ENCODE measurements around the gene MATN3. TPM values are rescaled to one million over a fixed set of nuclear protein-coding genes. Genes with fewer than 3 reads are reported as not detected.

The MATN3 gene
- polyA plus RNA-seq, 1 donor (not counting 4 experiments of a cell fraction or from before 2014, with no cell fraction given), result 1.4 TPM

DNA sequence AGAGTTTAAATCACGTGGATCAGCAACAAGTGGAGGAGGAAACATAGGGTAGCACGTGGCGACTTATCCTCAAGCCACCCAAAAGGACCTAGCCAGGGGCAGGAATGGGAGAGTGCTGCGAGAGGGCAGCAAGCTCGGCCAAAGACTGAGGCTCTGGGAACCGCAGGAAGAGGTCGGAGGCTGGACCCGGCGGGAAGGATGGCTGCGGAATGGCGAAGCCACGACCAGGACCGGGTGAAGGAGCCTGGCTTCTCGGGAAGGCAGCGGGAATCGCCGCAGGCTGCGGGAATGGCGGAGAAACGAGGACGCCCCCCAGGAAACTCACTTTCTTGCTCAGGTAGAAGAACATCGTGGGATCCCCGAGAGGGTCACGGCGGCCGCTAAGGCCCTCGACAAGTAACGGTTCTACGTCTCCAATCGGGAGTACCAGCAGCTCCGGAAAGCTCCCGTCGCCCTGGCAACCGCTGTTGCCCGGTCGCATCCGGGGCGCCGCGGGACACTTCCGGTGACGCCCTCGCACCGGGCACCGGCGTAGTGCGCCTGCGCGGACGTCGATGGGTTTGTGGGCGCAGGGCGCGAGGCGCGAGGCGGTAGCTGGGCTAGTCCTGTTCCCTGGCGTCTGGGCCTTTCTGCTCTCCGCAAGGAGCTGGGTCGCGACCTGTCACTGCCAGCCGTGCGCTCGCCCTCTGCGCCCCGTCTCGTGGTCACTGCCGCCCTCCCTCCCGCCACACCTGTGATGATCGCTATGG, 22.6 kb downstream of the MATN3 start, which contains the start of gene WDR35:
Gene WDR35 (minus strand): TSS at position 439 of the 749 bp plus-strand sequence. CDS start 90 bp downstream, at position 349.
- Histone ChIP-seq H3K4me3 (ENCODE audit: control insufficient read depth in 2 of 3, extremely low read depth in 1 of 3, insufficient read depth in 2 of 3, low read depth in 1 of 3, low read length in 3 of 3) (peak within 1 kb of the TSS; percentile 57 to 90 (median 88)), H3K9ac (ENCODE audit: control insufficient read depth, extremely low read depth, insufficient read depth, low read length) (peak within 1 kb of the TSS; percentile 67), H3K27me3 (ENCODE audit: control insufficient read depth, extremely low read depth, insufficient read depth, low read length) (no peaks in the 10 kb centered on the region), H3K4me2 (ENCODE audit: control insufficient read depth, extremely low read depth, insufficient read depth, low read depth, low read length) (peak within 1 kb of the TSS; percentile 89), H3K4me1 (ENCODE audit: control insufficient read depth, extremely low read depth, insufficient read depth, low read length) (peaks cover 15% of the 10 kb centered on the region), H4K20me1 (ENCODE audit: control insufficient read depth, extremely low read depth, insufficient read depth, low read length) (no peaks in the 10 kb centered on the region), H3K27ac (ENCODE audit: control insufficient read depth, insufficient read depth, low read length) (peak within 1 kb of the TSS; percentile 30), H3K9me1 (ENCODE audit: control insufficient read depth, extremely low read depth, insufficient read depth, low read length) (no peaks in the 10 kb centered on the region), H3K36me3 (ENCODE audit: control insufficient read depth in 2 of 2, extremely low read depth in 1 of 2, insufficient read depth in 2 of 2, low read length in 2 of 2) (no peaks in the 10 kb centered on the region), H3K79me2 (ENCODE audit: control insufficient read depth, insufficient read depth, low read length) (peaks cover 8% of the 10 kb centered on the region), H2AFZ (ENCODE audit: control insufficient read depth, low read length) (peak within 1 kb of the TSS; percentile 98), H3K9me3 (ENCODE audit: control insufficient read depth, low read depth, low read length) (no peaks in the 10 kb centered on the region)
- TF ChIP-seq EZH2 (IDR thresholded peaks at IDR 0.05; ENCODE audit: low read length), result no peak
- TF ChIP-seq, protein P1, sequence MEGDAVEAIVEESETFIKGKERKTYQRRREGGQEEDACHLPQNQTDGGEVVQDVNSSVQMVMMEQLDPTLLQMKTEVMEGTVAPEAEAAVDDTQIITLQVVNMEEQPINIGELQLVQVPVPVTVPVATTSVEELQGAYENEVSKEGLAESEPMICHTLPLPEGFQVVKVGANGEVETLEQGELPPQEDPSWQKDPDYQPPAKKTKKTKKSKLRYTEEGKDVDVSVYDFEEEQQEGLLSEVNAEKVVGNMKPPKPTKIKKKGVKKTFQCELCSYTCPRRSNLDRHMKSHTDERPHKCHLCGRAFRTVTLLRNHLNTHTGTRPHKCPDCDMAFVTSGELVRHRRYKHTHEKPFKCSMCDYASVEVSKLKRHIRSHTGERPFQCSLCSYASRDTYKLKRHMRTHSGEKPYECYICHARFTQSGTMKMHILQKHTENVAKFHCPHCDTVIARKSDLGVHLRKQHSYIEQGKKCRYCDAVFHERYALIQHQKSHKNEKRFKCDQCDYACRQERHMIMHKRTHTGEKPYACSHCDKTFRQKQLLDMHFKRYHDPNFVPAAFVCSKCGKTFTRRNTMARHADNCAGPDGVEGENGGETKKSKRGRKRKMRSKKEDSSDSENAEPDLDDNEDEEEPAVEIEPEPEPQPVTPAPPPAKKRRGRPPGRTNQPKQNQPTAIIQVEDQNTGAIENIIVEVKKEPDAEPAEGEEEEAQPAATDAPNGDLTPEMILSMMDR (optimal IDR thresholded peaks at IDR 0.05 in 1 of 3, IDR thresholded peaks at IDR 0.05 in 1 of 3, conservative IDR thresholded peaks at IDR 0.05 in 1 of 3; ENCODE audit: extremely low read depth in 1 of 3, insufficient read depth in 2 of 3, low read length in 3 of 3), result no peak
- dilution Hi-C loops (cut with MboI; ENCODE audit: extremely low pct_ligation_motif_present, low sequenced_read_pairs), result no loop called here
- DNase-seq (ENCODE audit: low read depth, low spot score), result peak; percentile 46
- FAIRE-seq, result no peak

DNA sequence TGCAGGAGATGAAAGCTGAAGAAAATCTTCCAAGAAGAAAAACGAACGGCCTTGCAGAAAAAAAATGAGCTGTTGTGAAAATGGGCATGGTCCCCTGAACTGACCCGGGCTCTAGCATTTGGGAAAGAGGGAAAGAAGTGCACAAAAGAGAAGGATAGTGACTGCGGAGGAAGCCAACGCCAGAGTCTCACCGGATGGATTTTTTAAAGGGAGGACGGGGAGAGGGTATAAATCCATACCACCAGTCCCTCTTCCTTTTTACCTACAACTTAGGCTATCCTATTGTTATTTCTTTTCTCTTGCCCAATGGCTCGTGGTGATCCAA, 23.2 kb downstream of the MATN3 start:
- TF ChIP-seq, protein P1 (optimal IDR thresholded peaks at IDR 0.05 in 1 of 3, IDR thresholded peaks at IDR 0.05 in 1 of 3, conservative IDR thresholded peaks at IDR 0.05 in 1 of 3; ENCODE audit: extremely low read depth in 1 of 3, insufficient read depth in 2 of 3, low read length in 3 of 3), result no peak
- no peak for TF ChIP-seq EZH2 (IDR thresholded peaks at IDR 0.05; ENCODE audit: low read length)
- H3K9me3 ChIP-seq (ENCODE audit: control insufficient read depth, low read depth, low read length), result no peaks in the 10 kb centered on the region
- H3K9ac ChIP-seq (ENCODE audit: control insufficient read depth, extremely low read depth, insufficient read depth, low read length), result peak overlapping the region; percentile 67
- dilution Hi-C loops (cut with MboI; ENCODE audit: extremely low pct_ligation_motif_present, low sequenced_read_pairs), result no loop called here
- no peaks in the 10 kb centered on the region for H3K36me3 ChIP-seq (ENCODE audit: control insufficient read depth in 2 of 2, extremely low read depth in 1 of 2, insufficient read depth in 2 of 2, low read length in 2 of 2)
- peak overlapping the region; percentile 98 for H2AFZ ChIP-seq (ENCODE audit: control insufficient read depth, low read length)
- peak overlapping the region; percentile 57 to 90 (median 88) for H3K4me3 ChIP-seq (ENCODE audit: control insufficient read depth in 2 of 3, extremely low read depth in 1 of 3, insufficient read depth in 2 of 3, low read depth in 1 of 3, low read length in 3 of 3)
- H3K4me1 ChIP-seq (ENCODE audit: control insufficient read depth, extremely low read depth, insufficient read depth, low read length), result peaks cover 15% of the 10 kb centered on the region
- no peak for DNase-seq (ENCODE audit: low read depth, low spot score)
- H3K27me3 ChIP-seq (ENCODE audit: control insufficient read depth, extremely low read depth, insufficient read depth, low read length), result no peaks in the 10 kb centered on the region
- no peaks in the 10 kb centered on the region for H4K20me1 ChIP-seq (ENCODE audit: control insufficient read depth, extremely low read depth, insufficient read depth, low read length)
- H3K9me1 ChIP-seq (ENCODE audit: control insufficient read depth, extremely low read depth, insufficient read depth, low read length), result no peaks in the 10 kb centered on the region
- FAIRE-seq, result no peak
- peaks cover 8% of the 10 kb centered on the region for H3K79me2 ChIP-seq (ENCODE audit: control insufficient read depth, insufficient read depth, low read length)
- peak overlapping the region; percentile 89 for H3K4me2 ChIP-seq (ENCODE audit: control insufficient read depth, extremely low read depth, insufficient read depth, low read depth, low read length)
- H3K27ac ChIP-seq (ENCODE audit: control insufficient read depth, insufficient read depth, low read length), result peak overlapping the region; percentile 30

Measured in keratinocyte (primary cell).